IMR-90 (cell line): ENCODE data around the gene SET. TPM values are rescaled to one million over a fixed set of nuclear protein-coding genes. Genes with fewer than 3 reads are reported as not detected.

Experiments
- ATAC-seq: fragments of 200-7000 bp; cut with Tn5 transposase; 2 replicates; pipeline ENCODE4 v1.9.1; 2020; ENCODE audit warnings: low read depth, mild to moderate bottlenecking, moderate library complexity
- BruUV-seq: library from RNA; stranded (reverse); fragments of 400-500 nt; replicated peaks from 2 replicates; lab custom pipeline; 2021; lab: Mats Ljungman, UMichigan
- CTCF ChIA-PET: fragments of 300-600 bp; formaldehyde crosslinking; extraction: SDS; loops from one replicate; lab custom pipeline; 2021; ENCODE audit warnings: antibody characterized with exemption; lab: Yijun Ruan, JAX
- POLR2A ChIA-PET: fragments of 300-600 bp; sonication (Branson Sonifier 250); formaldehyde crosslinking; loops from one replicate; lab custom pipeline; 2022; ENCODE audit warnings: antibody characterized with exemption; ENCODE audit not compliant: unreplicated experiment; lab: Charles Lee
- DNase-seq: peaks from one replicate; pipeline ENCODE4 v3.0.0; 2013
- H2AFZ ChIP-seq: replicated peaks from 2 replicates; pipeline ENCODE3; 2013; ENCODE audit warnings: low read length, mild to moderate bottlenecking; ENCODE audit not compliant: poor library complexity
- H2AK5ac ChIP-seq: 2 replicates; pipeline ENCODE4 v1.6.1; 2013; ENCODE audit warnings: low read depth, low read length, inconsistent platforms
- H2AK9ac ChIP-seq: replicated peaks from 2 replicates; pipeline ENCODE3; 2013; ENCODE audit warnings: mild to moderate bottlenecking, low read depth, low read length, moderate library complexity; ENCODE audit not compliant: poor library complexity
- H2BK120ac ChIP-seq: 2 replicates; pipeline ENCODE4 v1.6.1; 2013; ENCODE audit warnings: low read depth, low read length, inconsistent platforms
- H2BK15ac ChIP-seq: 3 replicates; pipeline ENCODE4 v1.6.1; 2013; ENCODE audit warnings: low read depth, low read length, inconsistent platforms
- H2BK20ac ChIP-seq: 2 replicates; pipeline ENCODE4 v1.6.1; 2013; ENCODE audit warnings: low read depth, mild to moderate bottlenecking, inconsistent platforms, low read length, moderate library complexity
- H2BK5ac ChIP-seq: 2 replicates; pipeline ENCODE4 v1.6.1; 2013; ENCODE audit warnings: mild to moderate bottlenecking, low read depth, low read length, inconsistent platforms; ENCODE audit not compliant: poor library complexity, severe bottlenecking
- H3K14ac ChIP-seq: replicated peaks from 2 replicates; pipeline ENCODE4 v1.6.1; 2013; ENCODE audit warnings: low read depth, low read length, inconsistent platforms
- H3K18ac ChIP-seq: 2 replicates; pipeline ENCODE4 v1.6.1; 2013; ENCODE audit warnings: low read depth, low read length, control low read depth
- H3K23ac ChIP-seq: 2 replicates; pipeline ENCODE4 v1.6.1; 2013; ENCODE audit warnings: low read depth, low read length, inconsistent platforms
- H3K27ac ChIP-seq: 2 replicates; pipeline ENCODE4 v1.5.1; 2013; ENCODE audit warnings: mild to moderate bottlenecking, control low read depth, low read length; ENCODE audit not compliant: insufficient read depth
- H3K27me3 ChIP-seq: 2 replicates; pipeline ENCODE4 v1.6.1; 2013; ENCODE audit warnings: low read length; ENCODE audit not compliant: control insufficient read depth, insufficient read depth
- H3K36me3 ChIP-seq: 2 replicates; pipeline ENCODE4 v1.6.1; 2013; ENCODE audit warnings: low read length, mixed read lengths; ENCODE audit not compliant: control insufficient read depth, insufficient read depth
- H3K4ac ChIP-seq: 2 replicates; pipeline ENCODE4 v1.6.1; 2013; ENCODE audit warnings: low read depth, low read length, inconsistent platforms
- H3K4me1 ChIP-seq: 2 replicates; pipeline ENCODE4 v1.6.1; 2013; ENCODE audit warnings: low read length, mixed read lengths; ENCODE audit not compliant: control insufficient read depth, insufficient read depth
- H3K4me2 ChIP-seq: 2 replicates; pipeline ENCODE4 v1.6.1; 2013; ENCODE audit warnings: low read depth, mild to moderate bottlenecking, control low read depth, low read length, moderate library complexity
- H3K4me3 ChIP-seq: 2 replicates; pipeline ENCODE4 v1.5.1; 2013; ENCODE audit warnings: low read depth, mild to moderate bottlenecking, control low read depth, low read length, moderate library complexity; ENCODE audit not compliant: insufficient read depth
- H3K56ac ChIP-seq: 2 replicates; pipeline ENCODE4 v1.6.1; 2013; ENCODE audit warnings: low read length, inconsistent platforms; ENCODE audit not compliant: insufficient read depth; ENCODE audit errors: extremely low read depth
- H3K79me1 ChIP-seq, 2 experiments: 2 replicates each; pipeline ENCODE4 v1.6.1; 2013; ENCODE audit warnings: low read length in 2 of 2, inconsistent platforms in 1 of 2, low read depth in 1 of 2
- H3K9ac ChIP-seq: 2 replicates; pipeline ENCODE4 v1.6.1; 2013; ENCODE audit warnings: low read depth, low read length, control low read depth
- H3K9me1 ChIP-seq: 2 replicates; pipeline ENCODE4 v1.6.1; 2013; ENCODE audit warnings: low read length, inconsistent platforms; ENCODE audit not compliant: insufficient read depth
- H3K9me3 ChIP-seq: 2 replicates; pipeline ENCODE4 v1.6.1; 2013; ENCODE audit warnings: low read length; ENCODE audit not compliant: control insufficient read depth, insufficient read depth
- H4K20me1 ChIP-seq: 2 replicates; pipeline ENCODE4 v1.6.1; 2013; ENCODE audit warnings: low read length, inconsistent platforms; ENCODE audit not compliant: insufficient read depth
- H4K5ac ChIP-seq: 2 replicates; pipeline ENCODE4 v1.6.1; 2013; ENCODE audit warnings: mild to moderate bottlenecking, low read depth, low read length, control low read depth
- H4K8ac ChIP-seq, 2 experiments: 2 replicates each; pipeline ENCODE4 v1.6.1; 2013; ENCODE audit warnings: low read depth in 2 of 2, low read length in 2 of 2, control low read depth in 1 of 2, inconsistent platforms in 1 of 2
- H4K91ac ChIP-seq: 2 replicates; pipeline ENCODE4 v1.6.1; 2013; ENCODE audit warnings: low read depth, low read length, inconsistent platforms; ENCODE audit not compliant: insufficient read depth
- BHLHE40 ChIP-seq: fragments of 150-350 bp; IDR thresholded peaks from 2 replicates; pipeline ENCODE4 v1.6.1; 2016; ENCODE audit warnings: mild to moderate bottlenecking, low read depth, low read length
- CEBPB ChIP-seq: IDR thresholded peaks from 2 replicates; pipeline ENCODE4 v1.6.1; 2012; ENCODE audit warnings: low read depth, low read length, improper control_type of control experiment
- CHD1 ChIP-seq: IDR thresholded peaks from 2 replicates; pipeline ENCODE4 v1.6.1; 2012; ENCODE audit warnings: low read depth, low read length, improper control_type of control experiment
- FOS ChIP-seq: fragments of 150-350 bp; IDR thresholded peaks from 2 replicates; pipeline ENCODE4 v1.6.1; 2016; ENCODE audit warnings: low read depth, low read length
- MAZ ChIP-seq: IDR thresholded peaks from 2 replicates; pipeline ENCODE4 v1.6.1; 2012; ENCODE audit warnings: low read depth, mild to moderate bottlenecking, low read length, improper control_type of control experiment, moderate library complexity, borderline replicate concordance
- MXI1 ChIP-seq: IDR thresholded peaks from 2 replicates; pipeline ENCODE4 v1.6.1; 2012; ENCODE audit warnings: low read depth, mild to moderate bottlenecking, low read length, moderate library complexity, borderline replicate concordance
- NFE2L2 ChIP-seq: fragments of 150-350 bp; IDR thresholded peaks from 2 replicates; pipeline ENCODE4 v1.6.1; 2016; ENCODE audit warnings: low read depth, mild to moderate bottlenecking, low read length
- POLR2A ChIP-seq: IDR thresholded peaks from 2 replicates; pipeline ENCODE4 v1.6.1; 2012; ENCODE audit warnings: mild to moderate bottlenecking, low read depth, low read length
- RCOR1 ChIP-seq: IDR thresholded peaks from 2 replicates; pipeline ENCODE4 v1.6.1; 2012; ENCODE audit warnings: mild to moderate bottlenecking, low read length, improper control_type of control experiment; ENCODE audit not compliant: insufficient replicate concordance
- RFX5 ChIP-seq: IDR thresholded peaks from 2 replicates; pipeline ENCODE4 v1.8.0; 2012; ENCODE audit warnings: low read depth, mild to moderate bottlenecking, low read length, moderate library complexity
- SMC3 ChIP-seq: fragments of 150-350 bp; IDR thresholded peaks from 2 replicates; pipeline ENCODE4 v1.6.1; 2016; ENCODE audit warnings: low read depth, mild to moderate bottlenecking, antibody characterized with exemption, low read length, moderate library complexity
- USF2 ChIP-seq: fragments of 150-350 bp; IDR thresholded peaks from 2 replicates; pipeline ENCODE4 v1.6.1; 2017; ENCODE audit warnings: mild to moderate bottlenecking, antibody characterized with exemption, low read length, low read depth
- WGBS, 2 experiments: methylation state at CpG; one replicate each; pipeline versions ENCODE4 v1.1.5 to v1.1.7; 2013; ENCODE audit warnings: missing lambda C conversion rate in 2 of 2; ENCODE audit not compliant: insufficient read length in 1 of 2; ENCODE audit errors: extremely low coverage in 2 of 2; 5-methylcytosine and 5-hydroxymethylcytosine counted together
- dilution Hi-C: fragments of 300-500 bp; cut with HindIII; formaldehyde crosslinking; loops from one replicate; pipeline ENCODE4 v1.14.3; 2018; ENCODE audit warnings: low sequenced_read_pairs; ENCODE audit not compliant: unreplicated experiment
- in situ Hi-C: fragments of 300-500 bp; cut with MboI; formaldehyde crosslinking; loops from 3 replicates; pipeline ENCODE4 v1.14.3; 2019; ENCODE audit warnings: low sequenced_read_pairs, inconsistent platforms, mixed read lengths
- intact Hi-C: fragments of 100-400 bp; cut with micrococcal nuclease; formaldehyde crosslinking; loops from 2 replicates; pipeline ENCODE4 v1.10.0; 2022
- polyA plus RNA-seq, 3 experiments: library from polyadenylated mRNA; depleted of rRNA; stranded (reverse); fragments of >200 nt; gene quantifications; 2 replicates each; pipeline ENCODE4 v1.2.3, GENCODE V29; 2012; ENCODE audit warnings: low replicate concordance in 1 of 3
- total RNA-seq: library from RNA; depleted of rRNA; stranded (reverse); fragments of >200 nt; gene quantifications from 2 replicates; pipeline ENCODE4 v1.2.3, GENCODE V29; 2012

SET gene
- total and polyA plus RNA-seq, 2 of the 4 experiments (the other 2 are of a cell fraction), result 104 to 182 TPM

- H3K18ac ChIP-seq, result no peak overlapping the region
- no peak for TF ChIP-seq BHLHE40
- TF ChIP-seq CEBPB, result no peak
- no peak for TF ChIP-seq SMC3
- no peak for TF ChIP-seq CHD1
- TF ChIP-seq FOS, result no peak
- no peak for TF ChIP-seq NFE2L2
- no peak for TF ChIP-seq MAZ
- no peak for TF ChIP-seq USF2
- TF ChIP-seq POLR2A, result no peak
- no peak for TF ChIP-seq RFX5
- no peak for TF ChIP-seq RCOR1
- TF ChIP-seq MXI1, result no peak
- H3K14ac ChIP-seq, result no peak overlapping the region
- H4K91ac ChIP-seq, result no peak overlapping the region
- intact Hi-C loops, result loop anchor here (10.0 kb wide), 1 partner anchor 120 kb away; no protein-coding TSS in a partner anchor
- H3K4me2 ChIP-seq, result no peak overlapping the region
- H4K20me1 ChIP-seq, result peaks cover 25% of the 10 kb centered on the region
- peaks cover 10 to 43% of the 10 kb centered on the region in 2 experiments; a peak in 3 of 4 replicates for H3K79me1 ChIP-seq
- H3K56ac ChIP-seq, result no peak overlapping the region
- H4K5ac ChIP-seq, result no peak overlapping the region
- peaks cover 27% of the 10 kb centered on the region for H3K36me3 ChIP-seq
- no peak overlapping the region for H3K27ac ChIP-seq
- no peak overlapping the region for H2BK5ac ChIP-seq
- in situ Hi-C loops, result no loop called here
- no peaks in the 10 kb centered on the region for H3K4me1 ChIP-seq
- no peak overlapping the region for H2BK120ac ChIP-seq
- no peak overlapping the region for H2BK15ac ChIP-seq
- H3K4me3 ChIP-seq, result no peak overlapping the region
- POLR2A ChIA-PET, result no interaction called here
- H3K9me1 ChIP-seq, result peaks cover 9% of the 10 kb centered on the region
- H4K8ac ChIP-seq, result no peak overlapping the region
- H3K9me3 ChIP-seq, result no peaks in the 10 kb centered on the region
- CTCF ChIA-PET, result no interaction called here
- BruUV-seq, result no TSS peak
- dilution Hi-C loops, result no loop called here
- H2AK9ac ChIP-seq, result no peak overlapping the region
- no peak overlapping the region for H2AFZ ChIP-seq
- no peak for DNase-seq
- H3K23ac ChIP-seq, result no peak overlapping the region
- H2BK20ac ChIP-seq, result no peak overlapping the region
- no peaks in the 10 kb centered on the region for H3K27me3 ChIP-seq
- 91% methylated on average over 4 of the region's 6 CpGs; no CpG with 5 or more reads in 1 of the 2 experiments for WGBS, 2 experiments
- ATAC-seq, result no peak
- no peak overlapping the region for H3K4ac ChIP-seq
- H3K9ac ChIP-seq, result no peak overlapping the region
- H2AK5ac ChIP-seq, result no peak overlapping the region
These were observed 5.3 kb downstream of the SET start for GRCh38 chr9:128694344-128694743.
